Smooth muscle cell (in vitro differentiated cells): ENCODE results near the gene EPHB1. TPM values are rescaled to one million over a fixed set of nuclear protein-coding genes. Genes with fewer than 3 reads are reported as not detected.

Experiments used
- DNase-seq: peaks from one replicate; lab custom pipeline; 2025; ENCODE audit not compliant: unreplicated experiment; lab: John Stamatoyannopoulos, UW
- H2AFZ ChIP-seq: fragments of 200-600 bp; sonication (generic); 2 replicates; pipeline ENCODE4 v1.6.0; 2016; ENCODE audit warnings: antibody characterized with exemption, low read depth, mild to moderate bottlenecking
- H3F3A ChIP-seq: fragments of 200-600 bp; sonication (generic); 2 replicates; pipeline ENCODE4 v1.6.0; 2017; ENCODE audit warnings: antibody characterized with exemption, low read depth
- H3K27ac ChIP-seq: fragments of 200-600 bp; sonication (generic); 2 replicates; pipeline ENCODE4 v1.5.1; 2016; ENCODE audit warnings: low read depth, mild to moderate bottlenecking
- H3K27me3 ChIP-seq: fragments of 200-600 bp; sonication (generic); 2 replicates; pipeline ENCODE4 v1.6.1; 2016; ENCODE audit warnings: low read depth, mild to moderate bottlenecking
- H3K36me3 ChIP-seq: fragments of 200-600 bp; sonication (generic); 2 replicates; pipeline ENCODE4 v1.5.1; 2016; ENCODE audit warnings: low read depth
- H3K4me1 ChIP-seq: fragments of 200-600 bp; sonication (generic); 2 replicates; pipeline ENCODE4 v1.5.1; 2016; ENCODE audit warnings: low read depth
- H3K4me2 ChIP-seq: fragments of 200-600 bp; sonication (generic); 2 replicates; pipeline ENCODE4 v1.6.0; 2016; ENCODE audit warnings: mild to moderate bottlenecking
- H3K4me3 ChIP-seq: fragments of 200-600 bp; sonication (generic); 2 replicates; pipeline ENCODE4 v1.5.1; 2016; ENCODE audit warnings: mild to moderate bottlenecking
- H3K79me2 ChIP-seq: fragments of 200-600 bp; sonication (generic); 2 replicates; pipeline ENCODE4 v1.6.0; 2016; ENCODE audit warnings: low read depth, mild to moderate bottlenecking
- H3K9ac ChIP-seq: fragments of 200-600 bp; sonication (generic); 2 replicates; pipeline ENCODE4 v1.6.0; 2016; ENCODE audit warnings: low read depth
- H3K9me3 ChIP-seq: fragments of 200-600 bp; sonication (generic); replicated peaks from 2 replicates; pipeline ENCODE4 v1.5.1; 2016; ENCODE audit warnings: low read depth
- H4K20me1 ChIP-seq: fragments of 200-600 bp; sonication (generic); 2 replicates; pipeline ENCODE4 v1.6.0; 2016; ENCODE audit warnings: low read depth
- WGBS: methylation state at CpG from one replicate; pipeline ENCODE4 v1.1.7; 2016; ENCODE audit warnings: low lambda C conversion rate; 5-methylcytosine and 5-hydroxymethylcytosine counted together
- polyA plus RNA-seq: library from polyadenylated mRNA; unstranded; fragments of >200 nt; fragmentation: Nextera tagmentation; extraction: Ambion mirVana; gene quantifications from 2 replicates; pipeline ENCODE4 v1.2.1, GENCODE V29; 2016
- total RNA-seq: library from RNA; depleted of rRNA; stranded (reverse); fragments of >200 nt; gene quantifications from 2 replicates; pipeline ENCODE4 v1.2.3, GENCODE V29; 2014
- TF ChIP-seq, protein P1 (sequence below): fragments of 200-600 bp; sonication (generic); IDR thresholded peaks from 2 replicates; pipeline ENCODE4 v1.5.1; 2017; ENCODE audit warnings: borderline replicate concordance, mild to moderate bottlenecking, antibody characterized with exemption; ENCODE audit not compliant: insufficient read depth, poor library complexity, severe bottlenecking

EPHB1 gene
- total and polyA plus RNA-seq, 2 experiments from 2014 or later: 2.5 to 2.6 TPM

DNA sequence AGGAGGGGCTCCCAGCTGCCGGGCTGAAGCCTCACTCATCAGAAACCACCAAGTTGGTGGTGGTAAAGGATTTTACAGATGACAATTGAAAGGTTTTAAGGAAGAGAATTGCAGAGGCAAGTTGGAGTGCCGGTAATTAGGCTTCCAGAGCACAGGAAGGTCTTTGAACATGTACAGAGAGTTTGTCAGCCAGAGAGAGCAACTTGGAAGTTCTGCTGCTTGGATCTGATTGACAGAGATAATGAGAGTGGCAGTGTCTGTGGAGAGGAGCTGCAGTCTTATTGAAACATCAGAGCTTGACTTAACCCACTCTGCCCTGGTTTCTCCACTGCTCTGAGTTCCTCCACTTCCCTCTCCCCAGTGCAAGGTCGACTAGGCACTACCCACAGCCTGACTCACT, 448.6 kb downstream of the EPHB1 start:
- Histone ChIP-seq H3K27ac (no peak overlapping the region), H3K27me3 (no peaks in the 10 kb centered on the region), H3F3A (no peaks in the 10 kb centered on the region), H3K4me3 (no peak overlapping the region), H3K9ac (no peak overlapping the region), H3K4me2 (no peak overlapping the region), H3K4me1 (no peaks in the 10 kb centered on the region), H3K79me2 (no peaks in the 10 kb centered on the region), H3K36me3 (no peaks in the 10 kb centered on the region), H4K20me1 (no peaks in the 10 kb centered on the region), H3K9me3 (no peaks in the 10 kb centered on the region), H2AFZ (no peak overlapping the region)
- WGBS: 54% methylated on average over 3 of the region's 3 CpGs
- TF ChIP-seq, protein P1, sequence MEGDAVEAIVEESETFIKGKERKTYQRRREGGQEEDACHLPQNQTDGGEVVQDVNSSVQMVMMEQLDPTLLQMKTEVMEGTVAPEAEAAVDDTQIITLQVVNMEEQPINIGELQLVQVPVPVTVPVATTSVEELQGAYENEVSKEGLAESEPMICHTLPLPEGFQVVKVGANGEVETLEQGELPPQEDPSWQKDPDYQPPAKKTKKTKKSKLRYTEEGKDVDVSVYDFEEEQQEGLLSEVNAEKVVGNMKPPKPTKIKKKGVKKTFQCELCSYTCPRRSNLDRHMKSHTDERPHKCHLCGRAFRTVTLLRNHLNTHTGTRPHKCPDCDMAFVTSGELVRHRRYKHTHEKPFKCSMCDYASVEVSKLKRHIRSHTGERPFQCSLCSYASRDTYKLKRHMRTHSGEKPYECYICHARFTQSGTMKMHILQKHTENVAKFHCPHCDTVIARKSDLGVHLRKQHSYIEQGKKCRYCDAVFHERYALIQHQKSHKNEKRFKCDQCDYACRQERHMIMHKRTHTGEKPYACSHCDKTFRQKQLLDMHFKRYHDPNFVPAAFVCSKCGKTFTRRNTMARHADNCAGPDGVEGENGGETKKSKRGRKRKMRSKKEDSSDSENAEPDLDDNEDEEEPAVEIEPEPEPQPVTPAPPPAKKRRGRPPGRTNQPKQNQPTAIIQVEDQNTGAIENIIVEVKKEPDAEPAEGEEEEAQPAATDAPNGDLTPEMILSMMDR: no peak
- DNase-seq: no peak

GRCh38 chr3:135246027-135246426, 451.0 kb downstream of the EPHB1 start:
- no peak for DNase-seq
- no peak overlapping the region for H3K4me2 ChIP-seq
- H3K27me3 ChIP-seq: no peaks in the 10 kb centered on the region
- no peaks in the 10 kb centered on the region for H3K79me2 ChIP-seq
- no peak overlapping the region for H2AFZ ChIP-seq
- TF ChIP-seq, protein P1: no peak
- H3K36me3 ChIP-seq: no peaks in the 10 kb centered on the region
- no peak overlapping the region for H3K9ac ChIP-seq
- no peaks in the 10 kb centered on the region for H3K9me3 ChIP-seq
- H3K4me3 ChIP-seq: no peak overlapping the region
- WGBS: 82% methylated on average over 1 of the region's 1 CpG
- no peaks in the 10 kb centered on the region for H3F3A ChIP-seq
- H3K27ac ChIP-seq: no peak overlapping the region
- no peaks in the 10 kb centered on the region for H4K20me1 ChIP-seq
- H3K4me1 ChIP-seq: no peaks in the 10 kb centered on the region

- no peak overlapping the region for H3K4me2 ChIP-seq
- TF ChIP-seq, protein P1: no peak
- no peak overlapping the region for H3K9ac ChIP-seq
- H3K9me3 ChIP-seq: no peaks in the 10 kb centered on the region
- whole genome bisulfite sequencing: 93% methylated on average over 12 of the region's 12 CpGs
- no peak overlapping the region for H3K4me3 ChIP-seq
- no peaks in the 10 kb centered on the region for H3F3A ChIP-seq
- H3K79me2 ChIP-seq: no peaks in the 10 kb centered on the region
- H3K27me3 ChIP-seq: no peaks in the 10 kb centered on the region
- H4K20me1 ChIP-seq: no peaks in the 10 kb centered on the region
- no peak overlapping the region for H3K27ac ChIP-seq
- H3K4me1 ChIP-seq: no peaks in the 10 kb centered on the region
- no peaks in the 10 kb centered on the region for H3K36me3 ChIP-seq
- DNase-seq: no peak
- H2AFZ ChIP-seq: no peak overlapping the region
Measured at GRCh38 chr3:135248213-135248612, 453.2 kb downstream of the EPHB1 start.

GRCh38 chr3:135249186-135249585, 454.1 kb downstream of the EPHB1 start:
- no peak overlapping the region for H2AFZ ChIP-seq
- no peaks in the 10 kb centered on the region for H4K20me1 ChIP-seq
- no peaks in the 10 kb centered on the region for H3K79me2 ChIP-seq
- no peak overlapping the region for H3K27ac ChIP-seq
- no peak overlapping the region for H3K9ac ChIP-seq
- TF ChIP-seq, protein P1: no peak
- H3K9me3 ChIP-seq: no peaks in the 10 kb centered on the region
- no peaks in the 10 kb centered on the region for H3K36me3 ChIP-seq
- H3F3A ChIP-seq: no peaks in the 10 kb centered on the region
- H3K4me3 ChIP-seq: no peak overlapping the region
- no peak overlapping the region for H3K4me2 ChIP-seq
- DNase-seq: no peak
- no peaks in the 10 kb centered on the region for H3K4me1 ChIP-seq
- no peaks in the 10 kb centered on the region for H3K27me3 ChIP-seq
- 99% methylated on average over 5 of the region's 5 CpGs for WGBS
